ENCODE measurements around the gene C14orf93.

DNA sequence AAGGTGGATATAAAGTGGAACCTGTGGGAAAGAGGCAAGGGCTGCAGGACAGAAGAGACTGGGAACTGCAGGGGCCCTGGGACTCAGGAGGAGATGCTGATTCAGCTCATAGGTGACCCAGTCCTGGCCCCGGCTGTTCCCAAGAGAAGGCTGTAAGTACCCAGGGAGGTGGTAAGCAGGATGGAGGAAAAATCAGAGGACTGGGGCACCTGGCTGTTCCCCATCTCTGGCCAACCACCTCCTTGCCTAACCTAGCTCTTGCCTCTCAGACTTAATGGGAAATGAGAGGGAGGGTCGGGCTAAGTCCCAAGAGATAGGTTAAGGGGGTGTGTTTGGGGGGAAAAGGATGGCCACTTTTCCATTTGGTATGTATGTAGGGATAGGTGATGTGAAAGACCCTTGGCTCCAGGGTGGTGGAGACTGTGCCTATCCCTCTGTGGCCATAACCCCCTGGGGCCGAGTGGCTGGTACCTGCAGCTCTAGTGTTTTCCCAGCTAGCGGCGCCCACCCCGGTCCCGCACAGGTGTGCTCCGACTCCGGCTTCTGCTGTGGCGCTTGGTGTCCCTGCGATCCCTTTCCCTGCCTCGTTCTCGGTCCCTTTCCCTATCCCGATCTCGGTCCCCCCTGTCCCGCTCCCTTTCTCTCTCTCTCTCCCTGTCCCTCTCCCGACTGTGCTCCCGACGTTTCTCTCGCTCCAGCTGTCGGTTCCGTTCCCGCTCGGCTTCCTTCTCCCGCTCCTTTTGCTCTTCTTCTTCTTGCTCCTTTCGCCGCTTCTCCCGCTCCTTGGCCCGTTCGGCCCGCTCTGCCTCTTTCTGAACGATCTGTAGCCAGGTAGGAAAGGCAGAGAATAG lies 48.9 kb upstream of the C14orf93 start:
- no peak for TF ChIP-seq POLR2A (IDR thresholded peaks at IDR 0.05)
- TF ChIP-seq CTCF (IDR thresholded peaks at IDR 0.05): no peak
